Stomach (tissue), 9 donors: ENCODE measurements around the gene FNDC3B. TPM values are rescaled to one million over a fixed set of nuclear protein-coding genes. Genes with fewer than 3 reads are reported as not detected.

Experiments used
- DNase-seq, 2 donors: peaks; one replicate each; pipeline versions ENCODE4 v3.0.0 to v3.0.0-alpha.2; 2013 to 2019
- H3K27ac ChIP-seq, 5 donors: fragments of 200-600 bp in 4 of 5; sonication (generic) in 4 of 5; one replicate each; pipeline ENCODE4 v1.5.1; 2013 to 2019; ENCODE audit warnings: mild to moderate bottlenecking in 1 of 5, moderate library complexity in 1 of 5
- H3K27me3 ChIP-seq, 3 donors: fragments of 200-600 bp; sonication (generic); one replicate each; pipeline ENCODE4 v1.5.1; 2017 to 2019; ENCODE audit warnings: mixed run types in 1 of 3
- H3K36me3 ChIP-seq, 4 donors: fragments of 200-600 bp; sonication (generic); 1 replicate in 3 of 4; 2 replicates in 1 of 4; pipeline ENCODE4 v1.5.1; 2016 to 2019
- H3K4me1 ChIP-seq, 4 donors: fragments of 200-600 bp; sonication (generic); one replicate each; pipeline ENCODE4 v1.5.1; 2016 to 2019
- H3K4me3 ChIP-seq, 4 donors: fragments of 200-600 bp; sonication (generic) in 3 of 4; one replicate each; pipeline ENCODE4 v1.5.1; 2016 to 2019; ENCODE audit warnings: mild to moderate bottlenecking in 1 of 4
- H3K9me3 ChIP-seq, 4 donors: fragments of 200-600 bp; sonication (generic); one replicate each; pipeline ENCODE4 v1.5.1; 2016 to 2019
- CTCF ChIP-seq, 7 experiments: fragments of 450-650 bp in 4 of 7; fragments of 200-600 bp in 3 of 7; sonication (generic) in 3 of 7; IDR thresholded peaks; one replicate each; pipeline ENCODE4 v1.5.1; 2016 to 2019; ENCODE audit warnings: antibody characterized with exemption in 7 of 7, control low read depth in 2 of 7, mild to moderate bottlenecking in 1 of 7
- EP300 ChIP-seq: sonication (generic); formaldehyde crosslinking; IDR thresholded peaks from one replicate; pipeline ENCODE4 v1.6.1; 2017; ENCODE audit warnings: antibody characterized with exemption
- POLR2A ChIP-seq, 4 donors: fragments of 450-650 bp; IDR thresholded peaks; one replicate each; pipeline ENCODE4 v1.6.1; 2016; ENCODE audit warnings: antibody characterized with exemption in 4 of 4, control low read depth in 2 of 4, mild to moderate bottlenecking in 1 of 4, moderate library complexity in 1 of 4
- POLR2AphosphoS5 ChIP-seq, 3 donors: sonication (generic); formaldehyde crosslinking; IDR thresholded peaks; one replicate each; pipeline ENCODE4 v1.6.1; 2016; ENCODE audit warnings: antibody characterized with exemption in 3 of 3
- WGBS, 5 donors: extraction: QIAGEN DNeasy Blood & Tissue Kit in 3 of 5; methylation state at CpG; one replicate each; pipeline versions ENCODE4 v1.1.5 to v1.1.7; 2013 to 2018; 5-methylcytosine and 5-hydroxymethylcytosine counted together
- intact Hi-C: fragments of 100-400 bp; cut with DNase I; formaldehyde crosslinking; loops from one replicate; pipeline ENCODE4 v1.15.1; 2023; ENCODE audit warnings: low total_unique reads
- polyA plus RNA-seq, 3 donors: library from polyadenylated mRNA; stranded (reverse); fragments of 200-250 nt; gene quantifications; one replicate each; pipeline ENCODE4 v1.2.3, GENCODE V29; 2013
- total RNA-seq, 5 donors: library from RNA; depleted of rRNA; stranded (reverse); fragments of >200 nt; gene quantifications; one replicate each; pipeline versions ENCODE4 v1.1.0 to v1.2.3, GENCODE V29; 2014 to 2016
- donor health status: healthy with polysubstance abuse.
- donor health status: Bipolar disorder and iron deficiency.
- donor health status: healthy.

The FNDC3B gene
- total and polyA plus RNA-seq, 8 donors = 6.0 to 229 (median 53.7) TPM

- intact Hi-C loops = no loop called here
- Histone ChIP-seq H3K36me3 (no peaks in the 10 kb centered on the region), H3K27ac (no peak overlapping the region), H3K4me1 (no peaks in the 10 kb centered on the region), H3K9me3 (peaks cover 0 to 3% (median 2%) of the 10 kb centered on the region in 4 donors), H3K27me3 (no peaks in the 10 kb centered on the region), H3K4me3 (no peak overlapping the region)
- TF ChIP-seq CTCF (IDR thresholded peaks at IDR 0.05) = no peak
- TF ChIP-seq POLR2A (IDR thresholded peaks at IDR 0.05) = no peak
- no peak for TF ChIP-seq EP300
- TF ChIP-seq POLR2AphosphoS5 (IDR thresholded peaks at IDR 0.05) = no peak
- whole genome bisulfite sequencing, 5 donors = 53 to 71% (median 59%) methylated on average over 4 of the region's 4 CpGs
- no peak for DNase-seq
These were observed 398.8 kb downstream of the FNDC3B start for GRCh38 chr3:172438186-172438585.

GRCh38 chr3:172441581-172441980, 402.2 kb downstream of the FNDC3B start:
- Histone ChIP-seq H3K27me3 (peaks cover 0 to 18% (median 0%) of the 10 kb centered on the region in 3 donors), H3K4me1 (no peaks in the 10 kb centered on the region), H3K4me3 (no peak overlapping the region), H3K27ac (no peak overlapping the region), H3K36me3 (no peaks in the 10 kb centered on the region), H3K9me3 (no peaks in the 10 kb centered on the region)
- no peak for TF ChIP-seq POLR2A (IDR thresholded peaks at IDR 0.05)
- TF ChIP-seq POLR2AphosphoS5 (IDR thresholded peaks at IDR 0.05) = no peak
- TF ChIP-seq CTCF (IDR thresholded peaks at IDR 0.05) = no peak
- TF ChIP-seq EP300 = no peak
- no peak for DNase-seq
- WGBS, 5 donors = 56 to 71% (median 68%) methylated on average over 5 of the region's 5 CpGs
- intact Hi-C loops = no loop called here

- no peak for DNase-seq
- Histone ChIP-seq H3K4me3 (no peak overlapping the region), H3K27me3 (peaks cover 0 to 28% (median 8%) of the 10 kb centered on the region in 3 donors), H3K27ac (no peak overlapping the region), H3K9me3 (no peaks in the 10 kb centered on the region), H3K4me1 (peaks cover 0 to 4% (median 2%) of the 10 kb centered on the region in 4 donors), H3K36me3 (no peaks in the 10 kb centered on the region)
- intact Hi-C loops = no loop called here
- 74 to 90% (median 83%) methylated on average over 1 of the region's 1 CpG for WGBS, 5 donors
- TF ChIP-seq POLR2AphosphoS5 (IDR thresholded peaks at IDR 0.05) = no peak
- TF ChIP-seq EP300 = no peak
- no peak for TF ChIP-seq CTCF (IDR thresholded peaks at IDR 0.05)
- TF ChIP-seq POLR2A (IDR thresholded peaks at IDR 0.05) = no peak
These were observed 403.2 kb downstream of the FNDC3B start for GRCh38 chr3:172442606-172443005.

GRCh38 chr3:172444821-172445220, 405.4 kb downstream of the FNDC3B start:
- intact Hi-C loops = no loop called here
- no peaks in the 10 kb centered on the region for H3K36me3 ChIP-seq
- no peak for TF ChIP-seq POLR2A (IDR thresholded peaks at IDR 0.05)
- DNase-seq = no peak
- H3K4me3 ChIP-seq = no peak overlapping the region
- peaks cover 0 to 6% (median 2%) of the 10 kb centered on the region in 4 donors for H3K9me3 ChIP-seq
- H3K27ac ChIP-seq = no peak overlapping the region
- WGBS, 5 donors = 65 to 87% (median 83%) methylated on average over 6 of the region's 6 CpGs
- peaks cover 13 to 51% (median 30%) of the 10 kb centered on the region in 3 donors for H3K27me3 ChIP-seq
- H3K4me1 ChIP-seq = peaks cover 7 to 26% (median 17%) of the 10 kb centered on the region in 4 donors

GRCh38 chr3:172446198-172446597, 406.8 kb downstream of the FNDC3B start:
- no peak overlapping the region for H3K27ac ChIP-seq
- 78 to 88% (median 87%) methylated on average over 3 of the region's 3 CpGs for WGBS, 5 donors
- no peak for TF ChIP-seq POLR2A (IDR thresholded peaks at IDR 0.05)
- no peak for TF ChIP-seq CTCF (IDR thresholded peaks at IDR 0.05)
- TF ChIP-seq POLR2AphosphoS5 (IDR thresholded peaks at IDR 0.05) = no peak
- no peak for TF ChIP-seq EP300
- H3K9me3 ChIP-seq = peaks cover 0 to 6% (median 3%) of the 10 kb centered on the region in 4 donors
- H3K4me1 ChIP-seq = peaks cover 7 to 30% (median 20%) of the 10 kb centered on the region in 4 donors
- no peaks in the 10 kb centered on the region for H3K36me3 ChIP-seq
- H3K4me3 ChIP-seq = no peak overlapping the region
- peaks cover 13 to 59% (median 37%) of the 10 kb centered on the region in 3 donors for H3K27me3 ChIP-seq
- intact Hi-C loops = no loop called here
- no peak for DNase-seq
